Renal pelvis (tissue), 4 donors: Measurements from ENCODE around the gene TSPAN9. TPM values are rescaled to one million over a fixed set of nuclear protein-coding genes. Genes with fewer than 3 reads are reported as not detected.

ENCODE experiments used
- DNase-seq: peaks from one replicate; pipeline ENCODE4 v3.0.0-alpha.2; 2013
- polyA plus RNA-seq, 3 donors: library from polyadenylated mRNA; unstranded; fragments of 120-200 nt; gene quantifications; one replicate each; pipeline ENCODE4 v1.2.1, GENCODE V29; 2013; ENCODE audit not compliant: insufficient read length in 3 of 3

Gene TSPAN9
- polyA plus RNA-seq, 3 donors = 69.0 to 86.6 (median 83.3) TPM

- DNase-seq = no peak
Observed at GRCh38 chr12:3069714-3070113, 7.5 kb upstream of the TSPAN9 start.

- no peak for DNase-seq
Observed at GRCh38 chr12:3071107-3071506, 6.1 kb upstream of the TSPAN9 start.

GRCh38 chr12:3071710-3072109 is 5.5 kb upstream of the TSPAN9 start:
- no peak for DNase-seq

GRCh38 chr12:3073438-3074250 is 3.5 kb upstream of the TSPAN9 start:
- DNase-seq = peak; percentile 83

- no peak for DNase-seq
Observed at GRCh38 chr12:3075315-3075714, 1.9 kb upstream of the TSPAN9 start.

GRCh38 chr12:3077572-3078081 is 448 bp downstream of the TSPAN9 start:
- DNase-seq = peak; percentile 76

GRCh38 chr12:3078086-3078820 is 1.1 kb downstream of the TSPAN9 start:
- no peak for DNase-seq

GRCh38 chr12:3081091-3081490 is 3.9 kb downstream of the TSPAN9 start:
- no peak for DNase-seq

- no peak for DNase-seq
Observed at GRCh38 chr12:3081886-3082285, 4.7 kb downstream of the TSPAN9 start.

GRCh38 chr12:3083241-3083920 is 6.2 kb downstream of the TSPAN9 start:
- DNase-seq = no peak

GRCh38 chr12:3083921-3084347 is 6.8 kb downstream of the TSPAN9 start:
- DNase-seq = no peak

GRCh38 chr12:3084742-3085141 is 7.6 kb downstream of the TSPAN9 start:
- DNase-seq = no peak

GRCh38 chr12:3085341-3086139 is 8.4 kb downstream of the TSPAN9 start:
- no peak for DNase-seq

GRCh38 chr12:3086211-3086610 is 9.0 kb downstream of the TSPAN9 start:
- DNase-seq = no peak

GRCh38 chr12:3086729-3087323 is 9.6 kb downstream of the TSPAN9 start:
- DNase-seq = no peak

- DNase-seq = no peak
Observed at GRCh38 chr12:3087758-3088650, 10.8 kb downstream of the TSPAN9 start.

- DNase-seq = no peak
Observed at GRCh38 chr12:3089588-3089987, 12.4 kb downstream of the TSPAN9 start.

GRCh38 chr12:3090240-3091037 is 13.3 kb downstream of the TSPAN9 start:
- no peak for DNase-seq

GRCh38 chr12:3091038-3091319 is 13.8 kb downstream of the TSPAN9 start:
- DNase-seq = no peak
